Measurements from ENCODE around the gene TIPRL. TPM values are rescaled to one million over a fixed set of nuclear protein-coding genes. Genes with fewer than 3 reads are reported as not detected.
A peak's percentile ranks its signal among the peaks of the same experiment; 100 is the strongest.
"Not testable (repeated sequence)": the region's sequence is repeated elsewhere in the genome, so short reads cannot be mapped to it uniquely, and the experiment has no call there.

The TIPRL gene
- total RNA-seq: 47.8 and 49.0 TPM in 2 replicates
- 25.1 TPM for polyA plus RNA-seq (2012)

- DNase-seq (ENCODE audit: low read depth): peak; percentile 99
These were observed at the start of gene TIPRL for GRCh38 chr1:168178638-168179437. Gene TIPRL (plus strand): TSS chr1:168178962. CDS start chr1:168179078, 116 bp downstream.

GRCh38 chr1:168129933-168130332 is 48.8 kb upstream of the TIPRL start:
- DNase-seq (ENCODE audit: low read depth): no peak

- DNase-seq (ENCODE audit: low read depth): no peak
These were observed 44.6 kb upstream of the TIPRL start for GRCh38 chr1:168134132-168134531.

GRCh38 chr1:168134642-168135041 is 44.1 kb upstream of the TIPRL start:
- DNase-seq (ENCODE audit: low read depth): no peak

- no peak for DNase-seq (ENCODE audit: low read depth)
These were observed 43.4 kb upstream of the TIPRL start for GRCh38 chr1:168135116-168135920.

GRCh38 chr1:168135921-168136708 is 42.6 kb upstream of the TIPRL start:
- DNase-seq (ENCODE audit: low read depth): peak; percentile 25

GRCh38 chr1:168136709-168137514 is 41.9 kb upstream of the TIPRL start, which contains the start of gene GPR161:
Gene GPR161 (minus strand): TSS chr1:168136930. CDS start chr1:168104850, 32,080 bp downstream.
- DNase-seq (ENCODE audit: low read depth): peak; percentile 53

- no peak for DNase-seq (ENCODE audit: low read depth)
These were observed 41.3 kb upstream of the TIPRL start for GRCh38 chr1:168137515-168137821.

GRCh38 chr1:168138134-168138533 is 40.6 kb upstream of the TIPRL start:
- DNase-seq (ENCODE audit: low read depth): no peak

GRCh38 chr1:168139070-168139469 is 39.7 kb upstream of the TIPRL start:
- DNase-seq (ENCODE audit: low read depth): no peak

- DNase-seq (ENCODE audit: low read depth): no peak
These were observed 36.8 kb upstream of the TIPRL start for GRCh38 chr1:168141871-168142385.

- DNase-seq (ENCODE audit: low read depth): peak; percentile 82
These were observed 33.3 kb upstream of the TIPRL start for GRCh38 chr1:168145184-168146159.

- DNase-seq (ENCODE audit: low read depth): no peak
These were observed 32.6 kb upstream of the TIPRL start for GRCh38 chr1:168146160-168146539.

- DNase-seq (ENCODE audit: low read depth): no peak
These were observed 32.1 kb upstream of the TIPRL start for GRCh38 chr1:168146626-168147025.

- DNase-seq (ENCODE audit: low read depth): no peak
These were observed 29.8 kb upstream of the TIPRL start for GRCh38 chr1:168148916-168149315.

GRCh38 chr1:168150283-168150682 is 28.5 kb upstream of the TIPRL start:
- no peak for DNase-seq (ENCODE audit: low read depth)

GRCh38 chr1:168151935-168152334 is 26.8 kb upstream of the TIPRL start:
- no peak for DNase-seq (ENCODE audit: low read depth)

GRCh38 chr1:168154707-168155106 is 24.1 kb upstream of the TIPRL start:
- DNase-seq (ENCODE audit: low read depth): not testable (repeated sequence)

- DNase-seq (ENCODE audit: low read depth): no peak
These were observed 22.9 kb upstream of the TIPRL start for GRCh38 chr1:168155910-168156309.
